Mesenteric fat pad (tissue), 1 donor: ENCODE measurements around the gene TSSK2. TPM values are rescaled to one million over a fixed set of nuclear protein-coding genes. Genes with fewer than 3 reads are reported as not detected.
"Not testable (repeated sequence)": the region's sequence is repeated elsewhere in the genome, so short reads cannot be mapped to it uniquely, and the experiment has no call there.

Experiments used
- DNase-seq: peaks from one replicate; pipeline ENCODE4 v3.0.0-alpha.2; 2020; ENCODE audit warnings: low spot score
- total RNA-seq: library from RNA; stranded (reverse); fragmentation: NEBNext Ultra II Directional; extraction: Animal tissue kit (Norgen Biotek cat#: 25700); gene quantifications from one replicate; pipeline ENCODE4 v1.2.1, GENCODE V29; 2021
- donor health status: DM: yes; HTN: yes; CAD: no.

TSSK2 gene
- total RNA-seq, 1 donor from 2014 or later, result not detected

GRCh38 chr22:19142394-19142793, 11.3 kb downstream of the TSSK2 start:
- DNase-seq, result no peak

DNA sequence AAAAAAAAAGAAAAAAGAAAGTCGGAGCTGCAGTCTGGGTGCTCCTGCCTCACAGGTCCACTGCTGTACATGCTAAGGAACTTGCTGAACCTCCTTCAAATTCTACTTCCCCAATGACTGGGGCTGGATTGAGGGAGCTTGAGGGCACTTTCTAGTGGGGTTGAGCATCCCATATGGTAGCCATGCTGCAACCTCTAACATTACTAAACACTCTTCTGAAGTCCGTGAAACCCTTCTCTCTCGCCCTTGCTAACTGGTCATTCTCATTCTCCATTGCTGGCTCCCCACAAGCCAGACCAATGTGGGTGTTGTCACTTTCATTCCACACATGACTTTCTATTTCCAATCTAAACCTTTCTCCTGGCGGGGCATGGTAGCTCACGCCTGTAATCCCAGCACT, 12.1 kb downstream of the TSSK2 start:
- DNase-seq, result no peak

DNA sequence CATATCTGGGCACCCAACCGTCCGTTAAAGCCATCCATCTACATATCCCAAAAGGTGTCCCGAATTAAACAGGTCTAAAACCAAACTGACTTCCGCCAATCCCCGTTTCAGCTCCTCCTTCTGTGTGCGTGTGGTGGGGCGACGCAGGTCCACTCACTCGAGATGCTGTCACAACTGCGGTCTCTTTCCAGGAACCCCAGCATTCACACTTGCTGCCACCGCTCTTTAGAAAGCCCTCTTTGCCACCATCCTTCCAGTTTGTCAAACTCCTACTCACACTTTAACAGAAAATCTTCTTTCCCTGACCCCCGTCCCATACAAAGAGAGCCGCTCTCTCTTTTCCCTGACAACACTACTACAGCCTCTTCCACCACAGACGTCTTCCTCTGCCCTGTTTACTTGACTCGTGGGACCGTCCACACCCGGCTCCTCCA, 12.9 kb downstream of the TSSK2 start:
- DNase-seq, result no peak

DNA sequence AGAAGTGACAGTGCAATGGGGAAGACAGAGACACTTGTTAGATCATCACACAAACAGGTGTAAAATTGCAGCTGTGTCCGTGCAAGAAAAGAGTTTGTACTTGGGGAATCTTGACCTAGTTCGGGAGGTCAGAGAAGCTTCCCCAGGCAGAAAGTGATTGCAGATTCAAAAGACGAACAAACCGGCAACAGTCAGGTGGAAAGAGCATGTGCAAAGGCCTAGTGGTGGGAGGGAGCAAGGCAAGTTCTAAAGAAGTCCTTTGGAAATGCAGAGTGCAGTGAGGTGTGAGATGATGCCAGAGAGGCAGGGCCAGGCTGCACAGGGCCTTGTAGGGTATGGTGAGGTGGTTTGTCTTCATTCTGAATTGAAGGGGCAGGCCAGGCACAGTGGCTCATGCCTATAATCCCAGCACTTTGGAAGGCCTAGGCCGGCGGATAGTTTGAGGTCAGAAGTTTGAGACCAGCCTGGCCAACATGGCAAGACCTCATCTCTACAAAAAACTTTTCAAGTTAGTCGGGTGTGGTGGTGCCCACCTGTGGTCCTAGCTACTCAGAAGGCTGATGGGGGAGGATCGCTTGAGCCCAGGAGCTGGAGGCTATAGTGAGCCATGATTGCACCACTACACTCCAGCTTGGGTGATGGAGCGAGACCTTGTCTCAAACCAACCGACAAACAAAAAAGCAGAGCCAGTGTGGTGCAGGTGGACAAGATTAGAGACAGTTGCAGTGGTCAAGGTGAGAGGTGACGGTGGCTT, 15.3 kb downstream of the TSSK2 start:
- no peak for DNase-seq

DNA sequence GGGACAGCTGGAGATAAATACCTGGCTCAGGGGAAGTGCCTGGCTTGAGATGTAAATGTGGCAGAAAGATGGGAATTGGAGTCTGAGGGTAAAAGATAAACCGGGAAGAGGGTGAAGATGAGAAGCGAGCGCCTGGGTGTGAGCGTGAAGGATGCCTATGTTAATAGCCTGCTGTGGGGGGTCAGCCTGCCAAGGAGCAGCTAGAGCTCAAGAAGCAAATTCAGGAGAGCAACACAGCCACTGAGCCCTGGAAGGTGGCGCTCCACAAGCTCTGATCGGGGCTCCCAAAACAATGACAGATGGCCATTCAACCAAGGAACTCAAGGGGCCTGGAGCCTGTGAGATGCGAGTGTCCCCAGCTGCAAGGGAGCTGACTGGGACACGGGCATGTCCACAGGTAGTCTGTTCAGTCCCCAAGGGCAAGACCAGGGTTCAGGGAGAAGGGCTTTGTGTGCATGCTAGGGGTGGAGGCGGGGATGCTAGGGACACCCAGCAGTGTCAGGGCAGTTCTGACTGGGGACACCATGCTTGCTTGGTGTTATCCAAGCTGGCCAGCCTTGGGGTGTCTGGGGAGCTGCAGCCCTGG, 16.2 kb downstream of the TSSK2 start:
- DNase-seq, result no peak

GRCh38 chr22:19148417-19149046, 17.4 kb downstream of the TSSK2 start:
- no peak for DNase-seq

DNA sequence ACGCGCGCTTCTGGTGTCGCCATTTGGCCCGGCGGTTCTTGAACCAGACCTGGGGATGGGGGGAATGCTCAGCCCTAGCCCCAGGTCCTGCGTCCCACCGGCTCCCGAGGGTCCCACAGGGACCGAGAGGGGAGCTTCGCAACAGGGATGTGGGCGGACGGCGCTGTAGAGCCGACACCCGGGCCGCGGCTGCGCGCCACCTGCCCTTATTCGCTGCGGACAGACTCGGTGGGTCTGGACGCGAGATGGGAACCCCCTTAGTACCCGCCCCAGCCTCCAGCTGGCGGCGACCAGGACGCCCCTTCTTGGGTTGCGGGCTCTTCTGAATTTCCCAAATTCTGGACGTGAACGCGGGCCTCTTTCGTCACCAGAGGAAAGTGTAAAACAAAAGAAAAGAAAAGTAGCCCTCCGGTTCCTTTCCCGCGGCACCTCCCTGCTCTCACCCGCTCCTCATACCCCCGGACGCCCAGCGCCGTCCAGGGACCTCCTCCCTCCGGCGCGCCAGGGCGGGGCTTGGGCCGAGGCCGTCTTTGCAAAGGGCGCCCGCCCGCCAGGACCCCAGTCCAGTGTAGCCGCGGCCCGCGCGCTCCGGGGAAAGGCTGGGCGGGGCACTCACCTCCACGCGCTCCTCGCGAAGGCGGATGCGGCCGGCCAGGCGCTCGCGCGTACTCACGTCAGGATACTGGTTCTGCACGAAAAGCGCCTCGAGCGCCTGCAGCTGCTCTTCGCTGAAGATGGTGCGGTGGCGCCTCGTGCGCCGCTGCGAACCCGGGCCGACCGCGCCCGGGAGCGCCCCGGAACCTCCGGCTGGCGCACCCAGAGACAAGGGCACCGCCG, 18.2 kb downstream of the TSSK2 start:
- no peak for DNase-seq

GRCh38 chr22:19149991-19150390, 18.9 kb downstream of the TSSK2 start, which contains the start of gene GSC2:
Gene GSC2, minus strand, starts transcription at chr22:19150292. Its CDS starts 9 bp downstream, at chr22:19150283.
- DNase-seq, result no peak

- DNase-seq, result no peak
These were observed 19.6 kb downstream of the TSSK2 start for GRCh38 chr22:19150482-19151328.

- no peak for DNase-seq
These were observed 20.5 kb downstream of the TSSK2 start for GRCh38 chr22:19151329-19152191.

DNA sequence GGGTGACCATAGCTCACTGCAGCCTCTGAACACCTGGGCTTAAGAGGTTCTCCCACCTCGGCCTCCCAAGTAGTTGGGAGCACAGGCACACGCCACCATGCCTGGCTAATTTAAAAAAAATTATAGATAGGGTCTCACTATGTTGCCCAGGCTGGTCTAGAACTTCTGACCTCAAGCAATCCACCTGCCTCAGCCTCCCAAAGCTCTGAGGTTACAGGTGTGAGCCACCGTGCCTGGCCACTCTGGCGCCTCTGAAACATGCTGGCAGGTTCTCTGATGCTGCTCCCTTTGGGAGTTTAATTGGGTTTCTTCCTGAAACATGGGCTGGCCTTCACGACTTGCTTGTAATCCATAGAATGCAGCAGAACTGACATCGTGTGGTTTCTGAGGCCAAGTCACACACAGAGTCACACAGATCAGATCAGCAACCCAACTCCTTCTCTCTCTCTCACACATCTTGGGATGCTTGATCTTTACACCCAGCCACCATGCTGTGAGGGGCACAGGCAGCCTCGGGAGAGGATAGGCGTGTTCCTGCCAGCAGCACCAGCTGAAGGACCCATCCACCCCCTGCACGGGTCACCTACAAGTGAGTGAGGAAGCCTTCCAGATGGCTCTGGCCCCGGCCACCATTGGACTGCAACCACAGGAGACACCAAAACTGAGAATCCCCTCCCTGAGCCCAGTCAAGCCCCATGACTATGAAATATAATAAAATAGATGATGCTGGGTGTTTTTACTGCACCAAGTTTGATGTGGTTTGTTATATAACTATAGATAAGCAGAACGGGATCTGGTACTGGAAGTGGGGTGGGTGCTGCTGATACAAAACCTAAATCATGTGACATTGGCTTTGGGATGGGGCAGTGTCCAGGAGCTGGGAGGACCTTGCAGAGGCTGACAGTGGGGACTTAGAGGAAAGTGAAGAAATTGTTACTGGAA, 22.1 kb downstream of the TSSK2 start:
- DNase-seq, result no peak

- not testable (repeated sequence) for DNase-seq
These were observed 25.0 kb downstream of the TSSK2 start for GRCh38 chr22:19156109-19156508.

DNA sequence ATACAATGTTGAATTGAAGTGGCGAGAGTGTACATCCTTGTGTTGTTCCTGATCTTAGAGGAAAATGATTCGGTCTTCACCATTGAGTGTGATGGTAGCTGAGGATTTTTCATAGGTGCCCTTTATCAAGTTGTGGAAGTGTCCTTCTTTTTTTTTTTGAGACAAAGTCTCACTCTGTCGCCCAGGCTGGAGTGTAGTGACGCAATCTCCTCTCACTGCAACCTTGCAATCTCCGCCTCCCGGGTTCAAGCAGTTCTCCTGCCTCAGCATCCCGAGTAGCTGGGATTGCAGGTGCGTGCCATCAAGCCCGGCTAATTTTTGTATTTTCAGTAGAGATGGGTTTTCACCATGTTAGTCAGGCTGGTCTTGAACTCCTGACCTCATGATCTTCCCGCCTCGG, 27.5 kb downstream of the TSSK2 start:
- not testable (repeated sequence) for DNase-seq

GRCh38 chr22:19164425-19164824, 33.3 kb downstream of the TSSK2 start:
- DNase-seq, result no peak

DNA sequence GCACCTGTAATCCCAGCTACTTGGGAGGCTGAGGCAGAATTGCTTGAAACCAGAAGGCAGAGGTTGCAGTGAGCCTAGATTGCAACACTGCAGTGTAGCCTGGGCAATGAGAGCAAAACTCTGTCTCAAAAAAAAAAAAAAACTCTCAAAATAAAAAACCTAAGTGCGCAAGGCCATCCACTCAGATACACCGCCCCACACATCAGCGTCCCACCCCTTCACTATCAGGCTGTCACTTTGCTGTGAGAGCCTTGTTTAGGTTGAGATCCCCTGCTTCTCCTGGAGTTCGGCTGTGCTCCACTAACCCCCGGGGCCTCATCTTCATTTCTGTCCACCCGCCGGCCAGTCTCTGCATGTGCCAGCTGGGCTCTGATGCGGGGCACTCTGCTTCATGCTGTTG, 35.3 kb downstream of the TSSK2 start:
- DNase-seq, result no peak

GRCh38 chr22:19167106-19167869, 36.2 kb downstream of the TSSK2 start:
- no peak for DNase-seq

GRCh38 chr22:19168088-19168890, 37.2 kb downstream of the TSSK2 start:
- DNase-seq, result no peak
